CD4-positive, alpha-beta T cell treated with Interleukin-15 for 1 hour (primary cell): Measurements from ENCODE around the gene FHOD1.

Experiments used
- DNase-seq: peaks from one replicate; pipeline ENCODE4 v3.0.0-alpha.2; 2020

The FHOD1 gene

DNA sequence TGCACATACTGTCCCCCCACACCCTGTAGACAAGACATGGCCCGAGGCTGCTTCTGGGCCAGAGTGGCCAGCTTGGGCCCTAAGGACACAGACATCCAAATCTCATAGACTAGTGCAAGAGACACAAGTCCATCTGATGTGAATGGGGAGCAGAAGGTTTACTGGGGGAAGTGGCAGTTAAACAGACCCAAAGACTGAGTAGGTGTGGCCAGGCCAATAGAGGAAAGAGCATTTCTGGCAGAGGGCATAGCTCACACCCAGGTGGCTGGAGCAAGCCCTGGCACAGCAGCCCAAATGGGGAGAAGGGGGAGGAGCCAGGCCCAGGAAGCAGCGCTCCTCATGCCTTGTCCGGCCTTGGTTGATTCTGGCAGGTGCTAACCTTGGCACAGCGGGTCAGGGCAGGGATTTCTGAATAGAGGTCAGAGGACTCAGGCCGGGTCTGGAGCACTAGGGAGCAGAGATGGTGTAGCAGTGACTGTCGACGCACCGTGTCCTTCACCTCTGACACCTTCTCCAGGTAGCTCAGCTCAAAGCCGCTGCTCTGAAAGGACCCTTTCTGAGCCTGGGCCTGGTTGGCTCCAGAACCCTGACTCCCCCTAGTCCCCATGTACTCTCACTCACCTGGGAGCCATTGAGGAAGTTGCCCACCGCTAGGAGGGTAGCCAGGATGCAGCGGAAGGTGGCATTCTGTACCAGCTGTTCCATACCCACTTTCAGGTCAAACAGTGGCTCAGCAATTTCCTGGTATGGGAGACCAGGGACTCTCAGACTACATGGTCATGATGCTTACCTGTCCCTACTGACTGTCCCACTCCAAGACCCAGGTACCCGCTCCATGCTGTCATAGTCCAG, 16.2 kb downstream of the FHOD1 start:
- no peak for DNase-seq

DNA sequence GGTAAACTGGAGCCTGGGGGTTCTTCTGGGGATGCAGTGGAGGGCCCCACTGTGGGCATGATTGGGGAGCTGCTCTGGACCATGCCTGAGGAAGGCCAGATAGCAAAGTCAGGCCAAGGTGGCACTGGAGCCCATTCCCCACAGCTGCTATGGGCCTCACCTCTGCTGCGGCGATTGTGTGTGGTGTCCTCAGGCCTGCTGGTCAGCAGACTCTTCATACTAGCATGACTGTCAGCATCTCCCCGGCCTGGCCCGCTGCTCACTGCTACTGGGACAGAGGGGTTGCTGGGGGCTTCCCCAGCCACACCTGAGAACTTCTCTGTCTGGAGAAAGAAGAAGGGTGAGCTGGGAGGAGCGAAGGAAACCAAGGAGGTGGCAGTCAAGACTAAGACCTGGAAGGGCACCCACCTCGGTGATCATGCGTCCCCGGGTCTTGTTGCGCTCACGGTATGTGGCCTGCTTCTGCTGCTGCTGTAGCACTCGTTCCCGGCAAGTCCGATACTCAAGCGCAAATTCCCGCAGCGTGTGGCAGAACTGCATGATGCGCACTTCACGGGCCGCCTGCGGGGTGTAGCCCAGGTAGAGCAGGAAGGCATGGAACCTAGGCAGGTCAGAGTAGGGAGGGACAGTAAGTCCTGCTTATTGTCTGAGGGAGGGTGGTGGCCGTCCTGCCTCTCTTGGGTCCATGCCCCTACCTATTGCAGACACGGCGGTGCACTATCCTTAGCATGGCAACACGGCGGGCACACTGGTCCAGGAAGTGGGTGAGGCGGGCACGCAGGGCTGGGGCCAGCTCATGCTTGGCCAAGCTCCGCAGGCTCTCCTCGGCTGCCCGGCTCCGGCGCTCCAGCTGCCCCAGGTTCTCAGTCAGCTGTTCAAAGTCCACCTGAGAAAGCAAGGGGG, 17.1 kb downstream of the FHOD1 start:
- no peak for DNase-seq

DNA sequence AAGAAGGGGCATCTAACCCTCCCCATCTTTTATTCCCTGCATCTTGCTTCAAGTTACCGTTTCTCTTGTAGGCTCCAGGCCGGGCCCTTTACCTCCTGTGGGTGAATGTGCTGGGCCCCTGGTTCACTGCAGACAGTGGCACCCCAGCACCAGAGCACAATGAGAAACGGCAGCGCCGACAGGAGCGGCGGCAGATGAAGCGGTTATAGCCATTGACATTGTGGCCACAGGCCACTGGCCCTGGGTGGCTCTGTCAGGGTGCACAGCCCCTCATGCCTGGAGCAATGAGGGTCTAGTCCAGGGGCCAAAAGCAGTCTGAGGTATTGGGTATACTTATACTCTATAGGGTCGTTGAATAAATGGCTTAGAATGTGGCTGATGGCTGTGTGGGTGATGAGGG, 18.4 kb downstream of the FHOD1 start:
- no peak for DNase-seq

DNA sequence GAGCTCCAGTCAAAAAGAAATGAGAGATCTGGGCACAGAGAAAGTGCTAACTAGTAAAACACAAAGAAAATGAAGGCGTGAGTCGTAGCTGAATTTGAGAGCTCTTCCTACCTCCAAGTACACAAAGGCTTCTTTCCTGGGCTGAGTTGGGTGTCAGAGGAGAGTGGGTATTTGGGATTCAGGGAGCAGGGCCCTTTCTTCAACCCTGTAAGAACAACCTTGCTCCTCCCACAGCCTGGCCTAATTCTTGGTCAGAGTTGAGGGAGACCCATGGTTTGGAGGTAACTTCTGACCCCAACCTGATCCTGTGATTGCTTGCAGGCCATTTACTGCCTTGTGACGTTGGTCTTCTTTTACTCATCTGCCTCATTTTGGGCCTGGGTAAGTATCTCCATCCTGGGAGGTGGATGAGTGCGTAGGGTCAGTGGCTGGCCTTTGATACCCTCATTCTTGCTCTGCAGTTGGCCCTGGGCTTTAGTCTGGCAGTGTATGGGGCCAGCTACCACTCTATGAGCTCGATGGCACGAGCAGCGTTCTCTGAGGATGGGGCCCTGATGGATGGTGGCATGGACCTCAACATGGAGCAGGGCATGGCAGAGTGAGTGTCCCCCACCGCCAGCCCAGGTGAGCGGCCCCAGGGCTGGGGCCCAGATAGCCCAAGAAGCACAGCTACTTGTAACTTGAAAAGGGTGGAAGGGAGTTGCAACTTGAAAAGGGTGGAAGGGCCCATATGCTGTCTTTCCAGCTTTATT, 19.1 kb downstream of the FHOD1 start:
- DNase-seq: no peak

DNA sequence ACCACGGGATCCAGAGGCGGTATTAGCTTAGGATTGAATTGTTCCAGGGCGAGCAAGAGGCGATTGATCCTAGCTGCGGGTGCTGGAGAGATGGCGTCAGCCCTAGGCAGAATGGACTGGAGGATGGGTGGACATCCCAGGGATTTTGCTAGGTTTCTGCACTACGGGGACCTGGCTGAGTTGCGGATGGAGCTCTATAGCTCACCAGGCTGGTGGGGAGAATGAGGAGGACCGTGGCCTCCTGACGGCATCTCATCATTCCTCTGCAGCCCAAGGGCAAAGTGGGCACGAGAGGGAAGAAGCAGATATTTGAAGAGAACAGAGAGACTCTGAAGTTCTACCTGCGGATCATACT, 19.7 kb downstream of the FHOD1 start:
- no peak for DNase-seq

DNA sequence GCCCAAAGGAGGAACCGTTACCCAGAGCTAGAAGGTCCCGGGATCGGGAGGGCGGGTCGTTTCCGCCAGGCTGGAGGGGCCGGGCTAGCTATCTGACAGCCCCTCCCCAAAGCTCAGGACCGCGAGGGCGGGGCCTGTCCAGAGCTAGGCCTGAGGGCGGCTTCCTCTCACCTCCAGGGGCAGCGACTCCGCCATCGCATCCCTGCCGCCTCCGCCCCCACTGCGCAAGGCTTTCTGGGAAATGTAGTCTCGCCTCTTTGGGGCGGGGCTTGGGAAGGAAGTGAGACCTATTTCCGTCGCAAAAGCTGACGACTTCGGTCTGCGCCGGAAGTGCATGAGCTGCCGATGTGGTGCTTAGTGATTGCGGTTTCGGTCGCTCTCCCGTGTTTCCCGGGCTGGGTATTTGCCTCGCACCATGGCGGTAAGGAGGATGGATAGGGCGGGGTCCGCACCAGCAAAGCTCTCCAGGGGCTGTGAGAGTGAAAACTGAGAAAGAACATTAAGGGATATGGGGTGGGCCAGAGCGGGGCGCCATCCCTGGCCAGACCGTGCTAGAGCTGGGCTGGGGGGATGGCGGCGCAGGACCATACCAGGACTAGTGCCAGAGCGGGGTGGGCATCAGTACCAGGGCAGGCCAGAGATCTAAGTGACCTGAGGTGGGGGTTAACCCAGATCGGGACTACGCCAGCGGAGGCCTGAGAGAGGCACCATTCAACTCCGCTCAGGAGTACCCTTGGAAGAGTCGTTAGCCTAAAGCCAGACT, 20.3 kb downstream of the FHOD1 start, which contains the start of gene TMEM208:
TMEM208 (plus strand) TSS at position 327 of the 763 bp plus-strand sequence; CDS start at position 416, 89 bp downstream.
- DNase-seq: peak; percentile 98

DNA sequence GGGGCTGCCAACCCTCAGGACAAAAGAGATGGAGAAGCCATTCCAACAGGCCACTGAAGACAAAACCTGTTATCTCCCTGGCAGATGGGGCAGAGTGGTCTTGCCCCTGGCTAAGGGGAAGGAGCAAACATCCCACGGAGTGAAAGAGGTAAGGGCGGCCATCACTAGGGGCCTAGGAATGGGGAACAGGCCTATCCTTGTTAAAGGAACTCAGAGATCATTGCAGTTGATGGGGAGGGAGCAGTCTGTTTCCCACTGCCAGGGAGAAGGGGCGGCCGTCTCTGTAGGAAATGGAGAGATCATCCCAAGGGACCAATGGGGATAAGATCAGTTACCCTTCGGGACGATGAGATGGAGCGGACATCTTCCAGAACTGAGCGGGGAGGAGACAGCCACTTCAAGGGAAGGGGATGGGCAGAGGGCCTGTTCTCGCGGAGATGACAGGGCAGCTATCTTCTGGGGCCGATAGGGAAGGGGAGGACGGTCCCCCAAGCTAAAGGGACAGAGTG, 20.9 kb downstream of the FHOD1 start:
- no peak for DNase-seq

DNA sequence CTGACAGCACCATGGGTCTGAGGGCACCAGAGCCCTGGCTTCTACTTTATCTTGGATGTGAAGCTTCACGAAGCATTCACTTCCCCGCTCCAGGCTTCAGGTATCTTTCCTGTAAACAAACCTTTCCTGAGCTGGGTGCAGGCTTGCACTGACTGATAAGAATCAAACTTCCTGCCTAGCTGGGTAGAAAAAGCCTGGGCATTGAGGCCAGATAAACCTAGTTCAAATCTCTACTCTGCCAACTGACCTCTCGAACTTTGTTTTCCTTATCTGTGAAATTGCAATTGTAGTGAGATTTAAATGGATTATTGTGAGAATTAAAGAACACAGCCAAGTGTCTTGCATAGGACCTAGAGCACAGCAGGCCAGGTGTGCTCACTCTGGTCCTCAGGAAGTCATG, 23.3 kb downstream of the FHOD1 start:
- DNase-seq: no peak

DNA sequence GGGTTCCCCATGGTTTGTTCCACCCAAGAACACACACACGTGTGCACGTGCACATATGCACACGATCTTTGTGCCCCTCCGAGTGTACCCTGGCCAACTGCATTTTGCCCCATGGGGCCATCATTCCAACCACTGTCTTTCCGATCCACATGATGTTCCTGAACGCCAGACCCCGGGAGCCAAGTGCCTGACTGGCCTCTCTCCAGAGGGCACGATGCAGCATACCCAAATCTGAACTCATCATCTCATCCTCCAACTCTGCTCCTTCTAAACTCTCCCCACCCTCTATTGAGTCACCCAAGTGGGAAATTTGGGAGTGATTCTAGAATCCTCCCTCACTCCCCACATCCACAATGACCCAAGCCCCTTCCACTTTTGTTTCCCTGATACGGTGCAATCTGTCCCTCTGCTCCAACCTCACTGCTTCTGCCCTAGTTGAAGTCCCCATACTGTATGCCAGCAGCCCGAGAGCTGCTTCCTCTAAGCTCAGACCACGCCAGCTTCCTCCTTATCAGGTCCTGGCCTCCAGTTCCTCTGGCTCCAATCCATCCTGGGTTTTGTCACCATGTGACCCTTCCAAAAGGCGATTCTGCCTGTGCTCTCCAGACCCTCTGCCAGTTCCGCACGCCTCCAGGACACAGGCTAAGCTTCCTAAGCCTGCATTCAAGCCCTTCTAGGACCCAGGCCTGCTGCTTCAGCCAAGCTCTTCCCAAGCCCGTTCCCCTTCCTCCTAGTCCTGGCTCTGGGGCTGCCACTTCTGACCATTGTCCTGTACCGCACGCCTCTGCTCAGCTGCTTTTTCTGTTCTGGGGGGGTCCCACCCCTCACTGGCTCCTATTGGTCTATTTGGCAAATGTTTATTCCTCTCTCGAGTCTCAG, 30.4 kb downstream of the FHOD1 start:
- peak; percentile 27 for DNase-seq

DNA sequence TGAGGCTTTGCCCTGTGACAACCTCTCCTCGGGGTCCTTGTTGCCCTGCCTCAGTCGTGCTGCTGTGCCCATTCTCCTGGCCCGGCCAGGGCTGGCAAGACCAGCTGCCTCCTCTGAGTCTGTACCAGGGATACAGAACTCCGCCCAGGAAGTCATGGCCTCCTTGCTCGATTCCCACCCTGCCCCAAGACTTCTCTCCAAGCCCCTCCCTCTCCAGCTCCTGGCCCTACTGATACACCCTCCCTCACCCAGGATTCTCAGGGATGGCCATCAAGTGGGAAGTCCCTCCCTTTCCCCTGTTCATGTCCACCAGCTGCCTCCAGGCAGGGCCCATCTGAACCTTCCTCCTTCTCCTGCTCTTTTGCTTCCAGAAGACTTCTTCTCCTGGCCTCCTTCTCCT, 31.6 kb downstream of the FHOD1 start:
- no peak for DNase-seq

DNA sequence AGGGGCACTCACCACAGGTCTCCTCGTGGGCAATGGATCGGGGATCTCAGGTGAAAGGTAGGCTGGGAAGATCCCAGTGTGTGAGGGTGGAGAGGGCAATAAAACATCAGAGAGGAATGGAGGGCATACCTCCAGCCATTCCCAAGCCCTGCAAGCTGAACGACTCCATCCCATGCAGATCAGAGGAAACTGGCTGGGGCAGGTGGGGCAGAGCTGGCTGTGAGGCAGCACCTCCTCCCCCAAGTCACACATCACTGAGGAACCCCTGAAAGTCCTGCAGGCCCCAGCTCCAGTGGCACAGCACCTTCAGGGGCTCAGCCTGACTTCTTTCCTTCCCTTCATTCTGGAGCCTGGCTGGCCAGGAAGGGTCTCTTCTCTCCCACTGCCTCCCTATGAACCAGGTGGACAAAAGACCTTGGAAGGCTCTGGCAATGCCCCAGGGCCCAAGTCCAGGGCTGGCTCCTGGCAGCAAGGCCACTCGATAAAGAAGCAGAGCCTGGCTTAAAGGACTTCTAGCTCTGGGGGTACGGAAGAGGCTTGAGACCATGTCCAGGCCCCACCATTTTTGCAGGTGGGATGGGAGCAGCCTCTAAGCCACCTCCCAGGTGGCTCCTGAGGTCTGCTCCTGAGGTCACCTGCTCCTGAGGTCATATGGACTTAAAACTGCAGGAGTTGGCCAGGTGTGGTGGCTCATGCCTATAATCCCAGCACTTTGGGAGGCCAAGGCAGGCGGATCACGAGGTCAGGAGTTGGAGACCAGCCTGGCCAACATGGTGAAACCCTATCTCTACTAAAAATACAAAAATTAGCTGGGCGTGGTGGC, 33.9 kb downstream of the FHOD1 start:
- no peak for DNase-seq

DNA sequence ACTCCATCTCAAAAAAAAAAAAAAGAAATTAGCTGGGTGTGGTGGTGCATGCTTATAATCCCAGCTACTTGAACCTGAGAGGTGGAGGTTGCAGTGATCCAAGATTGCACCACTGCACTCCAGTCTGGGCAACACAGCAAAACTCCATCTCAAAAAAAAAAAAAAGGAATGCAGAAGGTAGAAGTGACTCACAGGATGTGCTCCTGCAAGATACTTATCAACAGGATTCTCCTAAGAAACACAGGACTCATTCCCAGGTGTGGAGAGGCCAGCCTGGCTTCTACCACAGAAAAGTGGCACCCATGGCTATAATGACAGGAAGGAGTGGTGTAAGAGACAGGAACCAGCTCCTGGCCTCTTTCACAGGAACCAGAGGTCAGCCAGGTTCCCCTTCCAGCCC, 34.5 kb downstream of the FHOD1 start:
- no peak for DNase-seq

DNA sequence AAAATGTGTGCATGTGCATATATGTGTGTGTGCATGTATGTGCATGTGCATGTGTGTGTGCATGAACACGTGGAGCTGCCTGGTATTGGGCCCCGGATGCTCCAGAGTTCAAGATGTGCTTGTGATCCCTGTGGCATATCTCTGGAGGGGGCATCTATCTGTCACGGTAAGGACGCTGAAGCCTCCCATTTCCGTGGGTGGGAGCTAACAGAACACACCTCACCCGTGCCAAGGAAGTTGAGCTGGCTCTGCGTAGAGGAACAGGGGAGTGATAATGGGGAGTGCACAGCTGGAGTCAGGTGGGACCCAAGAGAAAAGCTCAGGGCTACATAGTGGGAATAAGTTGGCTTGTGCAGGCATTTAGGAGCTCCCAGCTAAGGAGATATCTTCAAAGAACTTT, 35.6 kb downstream of the FHOD1 start:
- no peak for DNase-seq

DNA sequence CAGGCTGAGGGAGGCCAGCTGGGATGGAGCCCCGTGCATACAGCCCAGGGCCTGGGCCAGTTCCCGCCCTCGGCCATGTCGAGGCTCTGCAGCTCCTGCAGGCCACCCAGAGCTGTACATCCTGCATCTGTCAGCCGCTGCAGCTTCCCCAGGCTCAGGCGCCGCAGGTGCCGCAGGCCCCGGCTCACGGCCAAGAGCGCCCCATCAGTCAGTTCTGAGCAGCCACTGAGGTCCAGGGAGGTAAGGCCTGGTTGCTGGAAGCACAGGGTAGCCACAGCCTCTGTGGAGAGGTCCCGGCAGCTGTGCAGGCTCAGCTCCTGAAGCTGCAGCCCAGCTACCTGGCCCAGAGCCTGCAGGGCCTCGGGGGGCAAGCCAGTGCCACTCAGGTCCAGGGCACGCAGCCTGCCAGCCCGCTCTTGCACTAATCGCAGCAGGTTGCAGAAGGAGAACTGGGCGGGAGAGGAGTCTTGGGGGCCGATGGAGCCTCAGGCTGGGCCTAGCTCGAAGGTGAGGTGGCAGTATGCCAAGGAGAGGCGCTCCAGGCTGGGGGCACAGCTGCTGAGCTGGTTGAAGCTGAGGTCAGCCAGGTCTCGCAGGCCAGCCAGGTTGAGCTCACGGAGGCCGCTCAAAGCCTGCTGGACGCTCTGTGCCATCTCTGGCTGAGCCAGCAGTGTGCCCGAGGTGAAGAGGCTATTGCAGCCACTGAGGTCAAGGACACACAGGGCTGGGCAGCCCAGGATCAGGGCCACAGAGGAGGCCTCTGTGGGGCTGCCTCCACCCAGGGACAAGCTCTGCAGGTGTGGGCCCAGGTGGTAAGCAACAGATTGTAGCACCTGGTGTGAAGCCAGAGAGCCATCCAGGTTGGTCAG, 37.0 kb downstream of the FHOD1 start:
- no peak for DNase-seq

DNA sequence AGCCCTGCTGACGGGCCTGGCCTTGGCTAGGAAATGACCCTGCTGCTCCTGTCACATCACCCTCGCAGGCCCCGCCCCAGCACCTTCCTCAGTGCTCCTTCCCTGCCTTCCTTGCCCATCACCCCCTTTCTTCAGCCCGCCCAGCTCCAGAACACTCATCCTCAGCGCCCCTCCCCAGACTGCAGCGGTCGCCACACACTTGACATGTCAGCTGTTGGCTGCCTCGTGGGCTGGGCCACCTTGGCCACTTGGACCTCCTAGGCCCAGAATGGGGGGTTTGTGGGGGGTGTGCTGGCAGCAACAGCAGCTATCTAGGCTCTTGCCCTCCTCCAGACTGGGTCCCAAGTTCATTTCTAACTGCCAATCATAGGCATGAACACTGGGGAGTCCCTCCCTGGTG, 37.7 kb downstream of the FHOD1 start:
- DNase-seq: no peak

DNA sequence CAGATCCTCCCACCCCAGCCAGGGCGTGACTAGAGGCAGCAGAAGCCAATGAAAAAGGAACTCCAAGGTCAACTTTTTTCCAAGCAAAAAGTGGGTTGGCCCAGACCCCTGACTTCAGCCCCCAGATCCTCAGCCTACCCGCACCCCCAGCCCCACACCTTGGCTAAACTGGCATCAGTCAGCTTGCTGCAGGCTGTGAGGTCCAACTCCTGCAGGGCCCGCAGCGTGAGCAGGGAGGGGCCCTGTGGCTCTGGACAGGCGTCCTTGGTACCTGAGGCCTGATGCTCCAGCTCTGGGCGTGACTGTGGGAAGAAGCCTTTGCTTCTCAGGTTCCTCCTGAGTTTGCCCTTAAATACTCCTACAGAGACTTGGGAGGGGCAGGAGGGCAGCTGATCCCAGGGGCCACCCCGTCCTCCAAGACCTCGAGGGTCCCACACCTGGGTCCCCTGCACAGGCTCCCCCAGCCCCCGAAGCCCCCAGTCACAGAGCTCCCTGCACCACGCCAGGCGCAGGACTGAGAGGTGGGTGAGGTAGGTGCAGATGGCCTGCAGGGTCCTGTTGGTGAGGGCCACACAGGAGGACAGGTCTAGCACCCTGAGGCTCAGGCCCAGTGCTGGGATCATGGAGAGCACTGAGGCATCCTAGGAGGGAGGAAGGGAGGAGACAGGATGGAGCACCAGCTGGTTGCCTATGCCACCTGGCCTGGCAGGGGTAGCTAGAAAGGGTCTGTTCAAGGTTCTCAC, 39.0 kb downstream of the FHOD1 start:
- DNase-seq: no peak

DNA sequence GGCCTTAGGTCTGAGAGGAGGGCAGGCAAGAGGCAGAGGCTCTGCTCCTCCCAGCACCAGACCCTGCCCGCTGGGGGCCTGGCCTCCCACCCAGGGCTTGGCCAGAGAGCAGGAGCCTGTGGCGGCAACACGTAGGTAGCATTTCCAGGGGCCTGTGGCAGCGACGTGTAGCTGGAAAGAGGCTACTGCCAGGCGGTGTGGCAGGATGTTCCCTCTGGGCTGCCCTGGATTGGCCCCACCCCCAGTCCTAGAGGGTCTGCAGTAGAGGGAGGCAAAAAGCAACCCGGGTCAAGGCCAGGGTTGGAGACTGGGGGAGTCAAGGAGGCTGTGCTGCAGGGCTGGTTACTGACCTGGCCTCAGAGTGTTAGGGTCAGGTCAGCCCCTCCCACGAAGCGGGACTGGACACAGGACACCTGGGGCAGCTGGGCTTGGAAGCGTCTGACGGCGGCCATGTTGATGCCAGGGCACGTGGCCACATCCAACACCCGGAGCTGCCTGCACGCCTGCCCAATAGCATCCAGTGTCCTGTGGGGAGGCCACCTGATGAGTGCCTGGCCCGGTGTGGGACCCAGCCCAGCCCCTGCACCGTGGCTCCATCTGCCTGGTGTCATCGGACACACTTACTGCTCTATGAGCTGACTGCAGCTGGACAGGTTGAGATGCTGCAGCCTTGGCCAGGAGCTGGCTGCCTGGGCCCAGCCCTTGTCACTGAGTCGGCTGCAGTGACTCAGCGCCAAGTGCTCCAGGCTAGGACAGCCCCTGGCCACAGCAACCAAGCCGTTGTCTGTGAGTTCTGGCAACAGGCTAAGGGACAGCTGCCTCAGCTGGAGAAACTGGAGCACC, 39.8 kb downstream of the FHOD1 start:
- no peak for DNase-seq

DNA sequence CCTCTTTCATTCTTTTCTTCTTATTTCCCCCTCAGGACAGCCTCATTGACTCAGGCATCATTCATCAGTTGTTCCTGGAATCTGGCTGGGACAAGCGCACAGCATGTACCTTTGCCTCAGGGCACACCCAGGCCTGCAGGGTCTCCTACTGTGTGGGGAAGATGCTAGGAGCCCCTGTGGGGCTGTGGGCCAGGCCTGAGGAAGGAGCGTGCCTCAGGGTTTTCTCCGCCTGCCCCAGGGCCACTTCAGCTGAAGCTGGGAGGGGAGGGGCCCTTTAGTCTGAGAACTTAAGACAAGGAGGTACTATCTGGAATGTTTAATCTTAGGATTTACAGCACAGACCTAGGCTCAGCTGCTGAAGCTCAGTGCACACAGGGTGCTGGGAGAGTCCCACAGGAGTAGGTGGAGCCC, 40.4 kb downstream of the FHOD1 start:
- no peak for DNase-seq
